ACHN (cell line): ENCODE measurements around the gene SLC27A5.
A peak's percentile ranks its signal among the peaks of the same experiment; 100 is the strongest.
"Not testable (repeated sequence)": the region's sequence is repeated elsewhere in the genome, so short reads cannot be mapped to it uniquely, and the experiment has no call there.

ENCODE experiments used
- DNase-seq: peaks from one replicate; pipeline ENCODE4 v3.0.0-alpha.2; 2015
- in situ Hi-C: cut with HindIII; loops from 2 replicates; pipeline ENCODE4 v1.10.0; 2017; ENCODE audit warnings: low sequenced_read_pairs, low pct_ligation_motif_present, low pct_unique_long_range_greater_than_20kb

Gene SLC27A5

DNA sequence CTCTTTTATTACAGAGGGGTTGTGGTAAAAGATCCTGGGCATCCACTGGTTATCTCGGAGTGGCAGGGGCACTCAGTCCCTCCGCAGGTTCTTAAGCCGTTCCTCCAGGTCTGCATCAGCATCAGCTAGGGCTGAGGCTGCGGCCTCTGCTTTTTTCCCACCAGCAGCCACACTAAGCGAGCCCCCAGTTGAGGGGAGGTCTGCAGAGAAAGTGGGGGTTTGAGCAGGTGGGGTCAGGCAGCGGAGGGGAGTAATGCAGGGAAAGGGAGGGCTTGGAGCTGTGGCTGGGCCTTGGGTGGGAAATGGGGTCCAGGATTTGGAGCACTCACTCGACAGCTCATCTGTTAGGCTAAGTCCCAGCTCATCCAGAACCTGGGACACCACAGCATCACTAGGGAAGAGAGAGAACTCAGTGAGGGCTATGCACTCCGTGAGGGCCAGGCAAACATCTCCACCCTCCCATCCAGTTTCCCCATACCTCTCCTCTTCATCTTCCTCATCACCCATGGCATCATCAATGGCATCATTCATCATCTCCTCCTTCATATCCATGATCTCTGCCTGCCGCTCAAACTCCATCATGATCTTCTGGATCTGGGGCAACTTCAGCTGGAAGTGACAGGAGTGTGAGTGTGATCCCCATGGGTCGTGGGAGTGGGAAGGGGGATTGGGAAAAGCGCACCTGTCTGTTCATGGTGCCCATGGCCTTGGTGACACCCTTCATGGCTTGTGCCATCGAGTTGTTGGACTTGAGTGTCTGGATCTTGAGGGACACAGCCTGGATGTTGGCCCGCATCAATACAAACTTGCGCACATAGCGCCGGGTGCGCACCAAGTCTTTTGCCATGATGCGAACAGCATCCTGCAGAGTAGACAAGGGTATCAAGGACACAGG is 40.0 kb upstream of the SLC27A5 start:
- in situ Hi-C loops: no loop called here
- no peak for DNase-seq

GRCh38 chr19:58551123-58551497 is 39.3 kb upstream of the SLC27A5 start:
- in situ Hi-C loops: no loop called here
- DNase-seq: no peak

- in situ Hi-C loops: no loop called here
These were observed 38.8 kb upstream of the SLC27A5 start for GRCh38 chr19:58550362-58551122.

DNA sequence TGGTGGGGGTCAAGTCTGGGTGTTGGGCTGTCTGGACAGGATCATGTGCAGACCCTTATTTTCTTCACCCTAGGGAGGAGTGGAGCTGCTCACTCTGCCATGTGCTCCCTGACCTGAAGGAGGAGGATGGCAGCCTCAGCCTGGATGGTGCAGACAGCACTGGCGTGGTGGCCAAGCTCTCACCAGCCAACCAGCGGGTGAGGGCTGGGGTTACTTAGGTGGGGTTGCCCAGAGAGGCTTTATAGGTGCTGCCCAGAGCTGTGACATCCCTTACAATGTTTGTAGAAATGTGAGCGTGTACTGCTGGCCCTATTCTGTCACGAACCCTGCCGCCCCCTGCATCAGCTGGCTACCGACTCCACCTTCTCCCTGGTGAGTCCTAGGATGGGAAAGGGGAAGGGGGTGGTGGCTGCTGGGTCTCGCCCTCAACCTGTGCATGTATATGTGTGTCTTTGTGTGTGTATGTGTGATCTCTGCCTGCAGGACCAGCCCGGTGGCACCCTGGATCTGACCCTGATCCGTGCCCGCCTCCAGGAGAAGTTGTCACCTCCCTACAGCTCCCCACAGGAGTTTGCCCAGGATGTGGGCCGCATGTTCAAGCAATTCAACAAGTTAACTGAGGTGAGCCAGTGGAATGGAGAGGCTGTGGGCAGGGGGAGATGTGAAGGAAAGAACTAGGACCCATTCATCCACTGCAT is 38.0 kb upstream of the SLC27A5 start:
- in situ Hi-C loops: no loop called here
- DNase-seq: no peak

More at GRCh38 chr19:58550362-58551122, 38.8 kb upstream of the SLC27A5 start:
- DNase-seq: no peak

DNA sequence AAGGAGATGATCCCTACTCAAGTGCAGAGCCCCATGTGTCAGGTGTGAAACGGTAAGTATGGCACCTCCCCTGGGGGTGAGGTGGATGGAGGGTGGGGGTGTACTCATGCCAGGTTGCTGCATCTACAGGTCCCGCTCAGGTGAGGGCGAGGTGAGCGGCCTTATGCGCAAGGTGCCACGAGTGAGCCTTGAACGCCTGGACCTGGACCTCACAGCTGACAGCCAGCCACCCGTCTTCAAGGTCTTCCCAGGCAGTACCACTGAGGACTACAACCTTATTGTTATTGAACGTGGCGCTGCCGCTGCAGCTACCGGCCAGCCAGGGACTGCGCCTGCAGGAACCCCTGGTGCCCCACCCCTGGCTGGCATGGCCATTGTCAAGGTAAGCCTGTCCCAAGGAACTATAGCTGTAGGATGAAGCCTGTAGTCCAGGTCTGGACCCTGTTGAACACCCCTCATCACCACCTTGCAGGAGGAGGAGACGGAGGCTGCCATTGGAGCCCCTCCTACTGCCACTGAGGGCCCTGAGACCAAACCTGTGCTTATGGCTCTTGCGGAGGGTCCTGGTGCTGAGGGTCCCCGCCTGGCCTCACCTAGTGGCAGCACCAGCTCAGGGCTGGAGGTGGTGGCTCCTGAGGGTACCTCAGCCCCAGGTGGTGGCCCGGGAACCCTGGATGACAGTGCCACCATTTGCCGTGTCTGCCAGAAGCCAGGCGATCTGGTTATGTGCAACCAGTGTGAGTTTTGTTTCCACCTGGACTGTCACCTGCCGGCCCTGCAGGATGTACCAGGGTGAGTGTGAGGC is 37.3 kb upstream of the SLC27A5 start:
- in situ Hi-C loops: no loop called here
- no peak for DNase-seq

- in situ Hi-C loops: no loop called here
- DNase-seq: no peak
These were observed 35.8 kb upstream of the SLC27A5 start for GRCh38 chr19:58547323-58548312.

- in situ Hi-C loops: no loop called here
- DNase-seq: no peak
These were observed 34.3 kb upstream of the SLC27A5 start for GRCh38 chr19:58546019-58546530.

GRCh38 chr19:58545286-58546018 is 33.7 kb upstream of the SLC27A5 start:
- DNase-seq: no peak
- in situ Hi-C loops: no loop called here

DNA sequence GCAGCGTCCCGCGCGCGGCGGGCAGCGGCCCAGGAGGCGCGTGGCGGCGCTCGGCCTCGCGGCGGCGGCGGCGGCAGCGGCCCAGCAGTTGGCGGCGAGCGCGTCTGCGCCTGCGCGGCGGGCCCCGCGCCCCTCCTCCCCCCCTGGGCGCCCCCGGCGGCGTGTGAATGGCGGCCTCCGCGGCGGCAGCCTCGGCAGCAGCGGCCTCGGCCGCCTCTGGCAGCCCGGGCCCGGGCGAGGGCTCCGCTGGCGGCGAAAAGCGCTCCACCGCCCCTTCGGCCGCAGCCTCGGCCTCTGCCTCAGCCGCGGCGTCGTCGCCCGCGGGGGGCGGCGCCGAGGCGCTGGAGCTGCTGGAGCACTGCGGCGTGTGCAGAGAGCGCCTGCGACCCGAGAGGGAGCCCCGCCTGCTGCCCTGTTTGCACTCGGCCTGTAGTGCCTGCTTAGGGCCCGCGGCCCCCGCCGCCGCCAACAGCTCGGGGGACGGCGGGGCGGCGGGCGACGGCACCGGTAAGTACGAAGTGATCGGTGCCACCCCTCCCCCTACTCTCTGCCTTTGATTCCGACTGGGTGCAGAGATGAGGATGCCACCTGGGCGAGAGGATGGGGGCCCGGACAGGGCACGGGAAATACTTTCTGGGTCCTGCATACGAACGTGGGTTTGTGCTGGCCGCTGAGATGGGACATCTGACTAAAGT is 32.9 kb upstream of the SLC27A5 start:
- in situ Hi-C loops: no loop called here
- peak; percentile 52 for DNase-seq

DNA sequence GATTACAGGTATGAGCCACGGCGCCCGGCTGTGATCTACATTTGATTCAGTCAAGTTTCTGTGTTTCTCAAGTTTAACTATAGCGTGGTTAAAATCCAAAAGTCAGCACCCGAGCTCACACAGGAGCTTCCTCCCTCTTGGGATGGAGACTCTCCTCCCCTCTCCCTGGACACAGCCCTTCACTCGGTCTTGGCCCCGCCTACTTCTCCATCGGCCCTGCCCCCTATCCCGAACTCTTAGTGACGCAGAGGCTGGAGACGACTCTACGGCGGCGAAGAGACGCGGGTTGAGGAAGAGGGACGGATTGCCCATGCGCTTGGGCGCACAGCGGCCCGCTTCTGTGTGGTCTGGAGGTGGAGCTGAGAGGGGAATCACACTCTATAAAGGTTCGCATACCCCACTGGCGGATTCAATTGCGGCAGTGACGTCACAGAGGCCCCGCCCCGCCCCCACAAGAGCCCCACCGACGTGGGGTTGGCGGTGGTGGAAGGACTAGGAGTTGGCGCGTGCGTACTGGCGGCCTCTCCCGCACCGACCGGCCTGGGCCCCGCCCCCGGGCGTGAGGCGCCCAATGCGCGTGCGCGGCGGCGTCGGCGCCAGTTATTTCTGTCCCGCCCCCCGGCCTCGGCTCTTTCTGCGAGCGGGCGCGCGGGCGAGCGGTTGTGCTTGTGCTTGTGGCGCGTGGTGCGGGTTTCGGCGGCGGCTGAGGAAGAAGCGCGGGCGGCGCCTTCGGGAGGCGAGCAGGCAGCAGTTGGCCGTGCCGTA is 32.2 kb upstream of the SLC27A5 start, which contains the start of gene TRIM28:
Gene TRIM28, plus strand, starts transcription at position 239 of the 765 bp plus-strand sequence. CDS start 694 bp downstream, outside the sequence.
- in situ Hi-C loops: no loop called here

DNA sequence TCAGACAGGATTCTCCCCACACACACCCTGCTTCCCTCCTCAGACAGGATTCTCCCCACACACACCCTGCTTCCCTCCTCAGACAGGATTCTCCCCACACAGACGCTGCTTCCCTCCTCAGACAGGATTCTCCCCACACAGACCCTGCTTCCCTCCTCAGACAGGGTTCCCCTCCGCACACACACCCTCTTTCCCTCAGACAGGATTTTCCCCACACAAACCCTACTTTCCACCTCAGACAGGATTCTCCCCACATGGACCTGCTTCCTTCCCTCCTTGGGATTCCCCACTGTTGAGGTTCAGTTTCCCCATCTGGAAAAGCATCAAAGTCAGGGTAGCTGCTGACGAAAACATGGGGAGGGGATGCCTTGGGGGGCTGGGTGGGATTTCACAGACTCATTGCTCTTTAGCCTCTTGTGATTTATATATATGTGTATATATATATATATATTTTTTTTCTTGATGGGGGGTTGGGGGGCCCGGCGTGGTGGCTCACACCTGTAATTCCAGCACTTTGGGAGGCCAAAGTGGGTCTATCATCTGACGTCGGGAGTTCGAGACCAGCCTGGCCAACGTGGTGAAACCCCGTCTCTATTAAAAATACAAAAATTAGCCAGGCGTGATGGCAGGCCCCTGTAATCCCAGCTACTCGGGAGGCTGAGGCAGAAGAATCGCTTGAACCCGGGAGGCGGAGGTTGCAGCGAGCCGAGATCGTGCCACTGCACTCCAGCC is 31.0 kb upstream of the SLC27A5 start:
- in situ Hi-C loops, DNase-seq: not testable (repeated sequence)

More for the DNA sequence above, 32.2 kb upstream of the SLC27A5 start, which contains the start of gene TRIM28:
- peak; percentile 96 for DNase-seq

GRCh38 chr19:58539169-58539559 is 27.4 kb upstream of the SLC27A5 start:
- in situ Hi-C loops, DNase-seq: not testable (repeated sequence)

DNA sequence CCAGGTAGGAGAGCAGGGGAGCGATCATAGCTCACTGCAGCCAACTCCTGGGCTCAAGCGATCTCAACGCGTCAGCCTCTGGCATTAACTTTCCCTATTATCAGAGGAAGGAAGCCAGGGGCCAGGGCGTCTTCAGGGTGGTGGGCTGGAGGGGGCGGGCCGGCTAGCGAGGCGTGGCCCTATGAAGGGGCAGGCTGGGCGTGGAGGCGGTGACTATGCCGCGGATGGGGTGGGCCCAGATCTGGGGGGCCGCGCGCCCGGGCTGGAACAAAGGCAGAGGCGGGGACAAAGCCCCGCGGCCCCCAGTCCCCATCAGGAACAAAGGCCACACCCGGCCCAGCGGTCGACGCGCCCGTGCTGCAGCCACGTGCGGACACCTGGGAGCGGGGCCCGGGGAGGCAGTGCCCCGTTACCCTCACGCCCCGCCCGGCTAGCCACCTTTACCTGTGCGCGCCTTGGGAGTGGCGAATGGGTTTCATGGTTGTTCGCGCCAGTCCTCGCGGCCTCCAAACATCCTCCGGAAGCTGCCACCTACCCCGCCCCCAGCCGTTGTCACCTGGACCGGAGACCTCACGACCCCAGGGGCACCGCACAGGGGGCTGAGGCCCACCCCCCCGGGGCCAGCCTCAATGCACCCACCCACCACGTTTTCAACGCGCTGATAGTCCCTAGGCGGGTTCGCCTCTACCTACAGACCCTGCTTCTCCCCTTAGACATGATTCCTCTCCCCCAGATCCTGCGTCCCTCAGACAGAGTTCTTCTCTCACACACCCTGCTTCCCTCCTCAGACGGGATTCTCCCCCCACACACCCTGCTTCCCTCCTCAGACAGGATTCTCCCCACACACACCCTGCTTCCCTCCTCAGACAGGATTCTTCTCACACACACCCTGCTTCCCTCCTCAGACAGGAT is 26.7 kb upstream of the SLC27A5 start:
- no peak for DNase-seq
- in situ Hi-C loops: no loop called here
